HepG2 (cell line): ENCODE results near the gene CORO1C. TPM values are rescaled to one million over a fixed set of nuclear protein-coding genes. Genes with fewer than 3 reads are reported as not detected.

Experiments used
- DNMT1 ChIP-seq: sonication (generic); formaldehyde crosslinking; IDR thresholded peaks from 2 replicates; pipeline ENCODE4 v1.5.1; 2020; ENCODE audit warnings: mild to moderate bottlenecking, missing genetic modification reagents
- MAFK ChIP-seq, 2 experiments: IDR thresholded peaks in 1 of 2; conservative IDR thresholded peaks in 1 of 2; 2 replicates each; pipeline ENCODE4 v1.6.1; 2011; ENCODE audit warnings: improper control_type of control experiment in 2 of 2, low read length in 2 of 2
- PCBP2 ChIP-seq: fragments of 200-400 bp; formaldehyde crosslinking; optimal IDR thresholded peaks from 2 replicates; pipeline ENCODE3; 2018; ENCODE audit warnings: low read length, low read depth; ENCODE audit not compliant: poor library complexity, severe bottlenecking
- SUZ12 ChIP-seq: fragments of 150-350 bp; IDR thresholded peaks from 2 replicates; pipeline ENCODE4 v1.6.1; 2014; ENCODE audit warnings: low read depth, low read length
- ZNF570 ChIP-seq: sonication (generic); formaldehyde crosslinking; IDR thresholded peaks from 2 replicates; pipeline ENCODE4 v1.4.0; 2020; ENCODE audit warnings: mild to moderate bottlenecking, missing genetic modification reagents, borderline replicate concordance
- polyA plus RNA-seq, 8 experiments: library from polyadenylated mRNA; depleted of rRNA in 3 of 8; stranded (reverse) in 7 of 8; unstranded in 1 of 8; fragments of >200 nt; fragmentation: Illumina TruSeq in 4 of 8; extraction: Trizol in 4 of 8; gene quantifications; 2 replicates each; pipeline versions ENCODE4 v1.2.1 to v1.2.3, GENCODE V29; 2011 to 2016; ENCODE audit warnings: low read depth in 4 of 8, missing spikeins in 1 of 8, mixed read lengths in 1 of 8; ENCODE audit not compliant: insufficient read depth in 1 of 8
- total RNA-seq, 5 experiments: library from RNA; depleted of rRNA; stranded (reverse); fragments of >200 nt; fragmentation: Illumina TruSeq; extraction: Trizol; gene quantifications; 2 replicates each; pipeline ENCODE4 v1.2.3, GENCODE V29; 2016; ENCODE audit warnings: low read depth in 1 of 5
- TF ChIP-seq, protein P1 (sequence below): sonication (generic); formaldehyde crosslinking; IDR thresholded peaks from 2 replicates; pipeline ENCODE4 v1.5.0; 2020; ENCODE audit warnings: mild to moderate bottlenecking, missing genetic modification reagents, borderline replicate concordance
- TF ChIP-seq, protein P2 (sequence below): sonication (generic); formaldehyde crosslinking; IDR thresholded peaks from 2 replicates; pipeline ENCODE4 v1.4.0; 2020; ENCODE audit warnings: missing genetic modification reagents
- TF ChIP-seq, protein P3 (sequence below): sonication (generic); formaldehyde crosslinking; IDR thresholded peaks from 2 replicates; pipeline ENCODE4 v1.5.0; 2020; ENCODE audit warnings: mild to moderate bottlenecking, missing genetic modification reagents
- TF ChIP-seq, protein P4 (sequence below): sonication (generic); formaldehyde crosslinking; IDR thresholded peaks from 2 replicates; pipeline ENCODE4 v1.4.0; 2020; ENCODE audit warnings: missing genetic modification reagents, borderline replicate concordance

Gene CORO1C
- total and polyA plus RNA-seq, 2 of the 13 experiments (the other 11 are each of a cell fraction or from before 2014, with no cell fraction given), result 73.7 to 131 TPM

DNA sequence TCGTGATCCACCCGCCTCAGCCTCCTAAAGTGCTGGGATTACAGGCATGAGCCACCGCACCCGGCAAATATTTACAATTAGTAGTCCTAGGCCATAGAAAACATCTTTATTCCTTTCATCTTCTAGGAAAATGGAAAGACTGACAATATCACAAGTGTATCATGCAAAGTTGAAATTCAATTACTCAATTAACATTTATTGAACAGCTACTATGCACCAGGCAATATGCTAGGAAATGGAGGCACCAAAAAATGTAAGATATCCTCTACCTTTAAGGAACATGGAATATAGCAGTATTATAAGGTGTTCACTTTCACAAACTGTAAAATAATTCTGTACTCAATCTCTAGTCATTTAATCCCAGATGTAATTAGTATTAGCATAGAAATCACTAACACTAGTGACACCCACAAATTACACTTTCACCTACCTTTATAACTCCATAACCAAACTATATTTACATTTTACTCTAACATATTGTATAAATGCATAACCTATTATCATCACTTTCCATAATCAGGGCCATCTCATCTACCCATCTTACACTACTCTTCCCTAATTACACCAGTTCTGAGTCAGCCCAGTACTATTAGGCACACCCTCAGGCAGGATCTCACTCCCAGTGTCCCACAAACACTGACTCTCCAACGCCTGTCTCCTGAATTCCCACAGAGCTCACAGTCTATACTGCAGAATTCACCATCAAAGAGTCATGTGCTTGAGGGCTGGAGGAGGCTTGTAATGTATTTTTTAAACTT is 10.4 kb downstream of the CORO1C start (continued):
- TF ChIP-seq, protein P1, sequence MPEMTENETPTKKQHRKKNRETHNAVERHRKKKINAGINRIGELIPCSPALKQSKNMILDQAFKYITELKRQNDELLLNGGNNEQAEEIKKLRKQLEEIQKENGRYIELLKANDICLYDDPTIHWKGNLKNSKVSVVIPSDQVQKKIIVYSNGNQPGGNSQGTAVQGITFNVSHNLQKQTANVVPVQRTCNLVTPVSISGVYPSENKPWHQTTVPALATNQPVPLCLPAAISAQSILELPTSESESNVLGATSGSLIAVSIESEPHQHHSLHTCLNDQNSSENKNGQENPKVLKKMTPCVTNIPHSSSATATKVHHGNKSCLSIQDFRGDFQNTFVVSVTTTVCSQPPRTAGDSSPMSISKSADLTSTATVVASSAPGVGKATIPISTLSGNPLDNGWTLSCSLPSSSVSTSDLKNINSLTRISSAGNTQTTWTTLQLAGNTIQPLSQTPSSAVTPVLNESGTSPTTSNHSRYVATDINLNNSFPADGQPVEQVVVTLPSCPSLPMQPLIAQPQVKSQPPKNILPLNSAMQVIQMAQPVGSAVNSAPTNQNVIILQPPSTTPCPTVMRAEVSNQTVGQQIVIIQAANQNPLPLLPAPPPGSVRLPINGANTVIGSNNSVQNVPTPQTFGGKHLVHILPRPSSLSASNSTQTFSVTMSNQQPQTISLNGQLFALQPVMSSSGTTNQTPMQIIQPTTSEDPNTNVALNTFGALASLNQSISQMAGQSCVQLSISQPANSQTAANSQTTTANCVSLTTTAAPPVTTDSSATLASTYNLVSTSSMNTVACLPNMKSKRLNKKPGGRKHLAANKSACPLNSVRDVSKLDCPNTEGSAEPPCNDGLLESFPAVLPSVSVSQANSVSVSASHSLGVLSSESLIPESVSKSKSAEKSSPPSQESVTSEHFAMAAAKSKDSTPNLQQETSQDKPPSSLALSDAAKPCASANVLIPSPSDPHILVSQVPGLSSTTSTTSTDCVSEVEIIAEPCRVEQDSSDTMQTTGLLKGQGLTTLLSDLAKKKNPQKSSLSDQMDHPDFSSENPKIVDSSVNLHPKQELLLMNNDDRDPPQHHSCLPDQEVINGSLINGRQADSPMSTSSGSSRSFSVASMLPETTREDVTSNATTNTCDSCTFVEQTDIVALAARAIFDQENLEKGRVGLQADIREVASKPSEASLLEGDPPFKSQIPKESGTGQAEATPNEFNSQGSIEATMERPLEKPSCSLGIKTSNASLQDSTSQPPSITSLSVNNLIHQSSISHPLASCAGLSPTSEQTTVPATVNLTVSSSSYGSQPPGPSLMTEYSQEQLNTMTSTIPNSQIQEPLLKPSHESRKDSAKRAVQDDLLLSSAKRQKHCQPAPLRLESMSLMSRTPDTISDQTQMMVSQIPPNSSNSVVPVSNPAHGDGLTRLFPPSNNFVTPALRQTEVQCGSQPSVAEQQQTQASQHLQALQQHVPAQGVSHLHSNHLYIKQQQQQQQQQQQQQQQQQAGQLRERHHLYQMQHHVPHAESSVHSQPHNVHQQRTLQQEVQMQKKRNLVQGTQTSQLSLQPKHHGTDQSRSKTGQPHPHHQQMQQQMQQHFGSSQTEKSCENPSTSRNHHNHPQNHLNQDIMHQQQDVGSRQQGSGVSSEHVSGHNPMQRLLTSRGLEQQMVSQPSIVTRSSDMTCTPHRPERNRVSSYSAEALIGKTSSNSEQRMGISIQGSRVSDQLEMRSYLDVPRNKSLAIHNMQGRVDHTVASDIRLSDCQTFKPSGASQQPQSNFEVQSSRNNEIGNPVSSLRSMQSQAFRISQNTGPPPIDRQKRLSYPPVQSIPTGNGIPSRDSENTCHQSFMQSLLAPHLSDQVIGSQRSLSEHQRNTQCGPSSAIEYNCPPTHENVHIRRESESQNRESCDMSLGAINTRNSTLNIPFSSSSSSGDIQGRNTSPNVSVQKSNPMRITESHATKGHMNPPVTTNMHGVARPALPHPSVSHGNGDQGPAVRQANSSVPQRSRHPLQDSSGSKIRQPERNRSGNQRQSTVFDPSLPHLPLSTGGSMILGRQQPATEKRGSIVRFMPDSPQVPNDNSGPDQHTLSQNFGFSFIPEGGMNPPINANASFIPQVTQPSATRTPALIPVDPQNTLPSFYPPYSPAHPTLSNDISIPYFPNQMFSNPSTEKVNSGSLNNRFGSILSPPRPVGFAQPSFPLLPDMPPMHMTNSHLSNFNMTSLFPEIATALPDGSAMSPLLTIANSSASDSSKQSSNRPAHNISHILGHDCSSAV (CRISPR knock-in tag), result no peak
- TF ChIP-seq DNMT1 (CRISPR knock-in tag) (no peak), MAFK (conservative IDR thresholded peaks at IDR 0.05 in 1 of 2, IDR thresholded peaks at IDR 0.05 in 1 of 2; ENCODE audit: low read length in 2 of 2) (no peak), SUZ12 (no peak), ZNF570 (CRISPR knock-in tag) (no peak), PCBP2 (no peak)
- TF ChIP-seq, protein P2, sequence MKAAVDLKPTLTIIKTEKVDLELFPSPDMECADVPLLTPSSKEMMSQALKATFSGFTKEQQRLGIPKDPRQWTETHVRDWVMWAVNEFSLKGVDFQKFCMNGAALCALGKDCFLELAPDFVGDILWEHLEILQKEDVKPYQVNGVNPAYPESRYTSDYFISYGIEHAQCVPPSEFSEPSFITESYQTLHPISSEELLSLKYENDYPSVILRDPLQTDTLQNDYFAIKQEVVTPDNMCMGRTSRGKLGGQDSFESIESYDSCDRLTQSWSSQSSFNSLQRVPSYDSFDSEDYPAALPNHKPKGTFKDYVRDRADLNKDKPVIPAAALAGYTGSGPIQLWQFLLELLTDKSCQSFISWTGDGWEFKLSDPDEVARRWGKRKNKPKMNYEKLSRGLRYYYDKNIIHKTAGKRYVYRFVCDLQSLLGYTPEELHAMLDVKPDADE, result no peak
- TF ChIP-seq, protein P3, sequence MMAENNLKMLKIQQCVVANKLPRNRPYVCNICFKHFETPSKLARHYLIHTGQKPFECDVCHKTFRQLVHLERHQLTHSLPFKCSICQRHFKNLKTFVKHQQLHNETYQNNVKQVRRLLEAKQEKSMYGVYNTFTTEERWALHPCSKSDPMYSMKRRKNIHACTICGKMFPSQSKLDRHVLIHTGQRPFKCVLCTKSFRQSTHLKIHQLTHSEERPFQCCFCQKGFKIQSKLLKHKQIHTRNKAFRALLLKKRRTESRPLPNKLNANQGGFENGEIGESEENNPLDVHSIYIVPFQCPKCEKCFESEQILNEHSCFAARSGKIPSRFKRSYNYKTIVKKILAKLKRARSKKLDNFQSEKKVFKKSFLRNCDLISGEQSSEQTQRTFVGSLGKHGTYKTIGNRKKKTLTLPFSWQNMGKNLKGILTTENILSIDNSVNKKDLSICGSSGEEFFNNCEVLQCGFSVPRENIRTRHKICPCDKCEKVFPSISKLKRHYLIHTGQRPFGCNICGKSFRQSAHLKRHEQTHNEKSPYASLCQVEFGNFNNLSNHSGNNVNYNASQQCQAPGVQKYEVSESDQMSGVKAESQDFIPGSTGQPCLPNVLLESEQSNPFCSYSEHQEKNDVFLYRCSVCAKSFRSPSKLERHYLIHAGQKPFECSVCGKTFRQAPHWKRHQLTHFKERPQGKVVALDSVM (CRISPR knock-in tag), result no peak
- TF ChIP-seq, protein P4, sequence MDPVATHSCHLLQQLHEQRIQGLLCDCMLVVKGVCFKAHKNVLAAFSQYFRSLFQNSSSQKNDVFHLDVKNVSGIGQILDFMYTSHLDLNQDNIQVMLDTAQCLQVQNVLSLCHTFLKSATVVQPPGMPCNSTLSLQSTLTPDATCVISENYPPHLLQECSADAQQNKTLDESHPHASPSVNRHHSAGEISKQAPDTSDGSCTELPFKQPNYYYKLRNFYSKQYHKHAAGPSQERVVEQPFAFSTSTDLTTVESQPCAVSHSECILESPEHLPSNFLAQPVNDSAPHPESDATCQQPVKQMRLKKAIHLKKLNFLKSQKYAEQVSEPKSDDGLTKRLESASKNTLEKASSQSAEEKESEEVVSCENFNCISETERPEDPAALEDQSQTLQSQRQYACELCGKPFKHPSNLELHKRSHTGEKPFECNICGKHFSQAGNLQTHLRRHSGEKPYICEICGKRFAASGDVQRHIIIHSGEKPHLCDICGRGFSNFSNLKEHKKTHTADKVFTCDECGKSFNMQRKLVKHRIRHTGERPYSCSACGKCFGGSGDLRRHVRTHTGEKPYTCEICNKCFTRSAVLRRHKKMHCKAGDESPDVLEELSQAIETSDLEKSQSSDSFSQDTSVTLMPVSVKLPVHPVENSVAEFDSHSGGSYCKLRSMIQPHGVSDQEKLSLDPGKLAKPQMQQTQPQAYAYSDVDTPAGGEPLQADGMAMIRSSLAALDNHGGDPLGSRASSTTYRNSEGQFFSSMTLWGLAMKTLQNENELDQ, result no peak
- TF ChIP-seq, all 625 proteins: peak for 0
